Kidney tubule cell (primary cell): ENCODE data around the gene DCAF11.

ENCODE experiments used
- DNase-seq: peaks from one replicate; pipeline ENCODE4 v3.0.0-alpha.2; 2018; ENCODE audit warnings: low spot score

The DCAF11 gene

DNA sequence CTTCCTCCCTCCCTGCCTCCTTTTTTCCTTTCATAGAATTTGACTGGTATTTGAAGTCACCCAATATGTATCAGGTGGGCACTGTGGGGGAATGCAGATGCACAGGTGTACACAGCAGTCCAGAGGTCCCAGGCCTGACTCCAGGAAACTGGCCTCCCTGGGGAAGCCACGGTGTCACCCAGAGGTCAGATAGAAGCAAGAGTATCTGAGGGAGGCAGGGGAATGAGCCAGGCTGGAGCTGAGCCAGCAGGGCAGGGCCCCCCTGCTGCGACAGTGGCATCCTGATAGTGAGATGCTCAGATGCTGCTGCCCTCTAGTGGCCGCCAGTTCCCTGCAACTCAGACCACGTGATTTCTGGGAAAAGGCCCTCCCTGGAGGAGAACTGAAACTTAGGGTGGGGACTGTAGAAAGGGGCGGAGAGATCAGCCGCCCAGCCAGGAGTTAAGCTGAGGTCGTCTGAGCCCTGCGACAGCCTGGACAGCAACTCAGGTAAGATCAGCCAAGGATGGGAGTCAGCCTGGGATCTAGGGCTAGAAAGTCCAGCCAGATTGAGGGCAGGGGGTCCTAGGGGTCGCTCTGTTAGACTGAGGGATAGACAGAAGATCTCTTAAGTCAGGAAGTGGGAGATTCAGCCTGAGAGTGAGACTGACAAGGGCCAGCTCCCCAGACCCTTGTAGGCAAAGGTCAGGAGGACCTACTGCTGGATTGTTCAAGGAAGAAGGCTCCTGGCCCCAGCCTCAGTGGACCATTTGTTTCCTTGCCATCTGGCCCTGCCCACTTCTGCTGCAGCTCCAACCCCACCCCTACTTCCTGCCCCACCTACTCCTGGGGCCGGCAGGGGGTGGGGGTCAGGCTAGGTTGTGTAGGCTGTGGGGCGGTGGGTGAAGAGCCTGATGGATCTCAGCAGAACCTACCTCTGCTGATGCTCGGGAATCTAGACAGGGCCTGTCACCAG, 46.5 kb downstream of the DCAF11 start, which contains the start of gene IRF9:
IRF9 (plus strand) TSS at position 416 of the 955 bp plus-strand sequence. CDS start 880 bp downstream, outside the sequence.
- DNase-seq = peak; percentile 97

DNA sequence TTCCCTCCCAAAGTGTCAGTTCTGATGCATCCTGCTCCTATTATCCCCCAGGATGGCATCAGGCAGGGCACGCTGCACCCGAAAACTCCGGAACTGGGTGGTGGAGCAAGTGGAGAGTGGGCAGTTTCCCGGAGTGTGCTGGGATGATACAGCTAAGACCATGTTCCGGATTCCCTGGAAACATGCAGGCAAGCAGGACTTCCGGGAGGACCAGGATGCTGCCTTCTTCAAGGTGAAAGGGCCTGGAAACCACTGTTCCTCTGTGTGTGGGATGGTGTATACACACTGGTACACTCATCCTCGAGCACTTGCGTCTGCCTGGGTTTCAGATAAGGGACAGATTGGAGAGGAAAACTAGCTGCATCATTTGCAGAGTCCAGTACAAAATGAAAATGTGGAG, 47.5 kb downstream of the DCAF11 start:
- DNase-seq = no peak

DNA sequence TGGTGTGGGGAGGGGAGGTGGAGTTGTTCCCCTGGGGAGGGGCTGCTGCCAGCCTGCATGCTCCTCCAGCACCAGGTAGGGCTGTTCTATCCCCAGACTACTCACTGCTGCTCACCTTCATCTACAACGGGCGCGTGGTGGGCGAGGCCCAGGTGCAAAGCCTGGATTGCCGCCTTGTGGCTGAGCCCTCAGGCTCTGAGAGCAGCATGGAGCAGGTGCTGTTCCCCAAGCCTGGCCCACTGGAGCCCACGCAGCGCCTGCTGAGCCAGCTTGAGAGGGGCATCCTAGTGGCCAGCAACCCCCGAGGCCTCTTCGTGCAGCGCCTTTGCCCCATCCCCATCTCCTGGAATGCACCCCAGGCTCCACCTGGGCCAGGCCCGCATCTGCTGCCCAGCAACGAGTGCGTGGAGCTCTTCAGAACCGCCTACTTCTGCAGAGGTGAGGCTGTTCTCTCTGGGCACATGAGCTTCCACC, 50.0 kb downstream of the DCAF11 start:
- no peak for DNase-seq

DNA sequence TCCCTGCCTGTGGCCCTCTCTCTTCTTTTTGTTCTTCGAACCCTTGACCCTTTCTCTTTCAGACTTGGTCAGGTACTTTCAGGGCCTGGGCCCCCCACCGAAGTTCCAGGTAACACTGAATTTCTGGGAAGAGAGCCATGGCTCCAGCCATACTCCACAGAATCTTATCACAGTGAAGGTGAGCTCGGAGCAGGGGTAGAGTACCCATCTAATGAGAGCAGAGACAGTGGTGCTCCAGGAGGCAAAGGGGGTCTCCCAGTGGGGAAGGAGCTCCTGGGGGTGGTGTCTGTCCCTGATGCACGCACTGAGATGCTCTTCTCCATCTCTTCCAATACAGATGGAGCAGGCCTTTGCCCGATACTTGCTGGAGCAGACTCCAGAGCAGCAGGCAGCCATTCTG, 51.2 kb downstream of the DCAF11 start:
- no peak for DNase-seq

DNA sequence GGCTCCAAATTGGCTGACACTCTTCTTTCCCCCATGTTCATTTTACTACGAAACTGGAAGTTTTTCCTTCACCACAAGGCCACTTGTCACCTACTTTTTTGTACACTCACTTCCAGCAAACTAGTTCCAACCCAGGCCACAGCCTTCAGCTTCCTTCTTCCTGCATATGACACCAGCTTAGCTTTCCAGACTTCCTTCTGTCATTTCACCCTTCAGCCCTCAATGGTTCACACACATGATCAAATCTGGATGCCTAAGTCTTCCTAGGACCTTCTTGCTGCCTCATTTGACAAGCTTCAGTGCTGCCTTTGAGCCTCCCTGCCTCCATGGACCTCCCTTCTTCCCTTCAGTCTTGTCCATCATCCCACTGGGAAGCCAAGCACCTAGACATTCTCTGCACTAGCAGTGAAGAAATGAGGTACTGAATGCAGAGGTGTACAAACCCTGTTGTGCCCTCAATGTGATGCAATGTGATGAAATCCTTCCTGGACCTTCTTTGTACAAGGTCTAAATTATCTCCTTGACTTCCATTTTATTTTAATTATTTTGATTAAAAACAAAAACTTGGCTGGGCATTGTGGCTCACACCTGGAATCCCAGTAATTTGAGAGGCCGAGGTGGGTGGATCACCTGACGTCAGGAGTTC, 53.0 kb downstream of the DCAF11 start:
- no peak for DNase-seq

- peak; percentile 73 for DNase-seq
Observed at GRCh38 chr14:24171422-24172260, 57.1 kb downstream of the DCAF11 start, which contains the start of gene REC8. Gene REC8 (plus strand): TSS chr14:24172080. CDS start chr14:24172553, 473 bp downstream.

DNA sequence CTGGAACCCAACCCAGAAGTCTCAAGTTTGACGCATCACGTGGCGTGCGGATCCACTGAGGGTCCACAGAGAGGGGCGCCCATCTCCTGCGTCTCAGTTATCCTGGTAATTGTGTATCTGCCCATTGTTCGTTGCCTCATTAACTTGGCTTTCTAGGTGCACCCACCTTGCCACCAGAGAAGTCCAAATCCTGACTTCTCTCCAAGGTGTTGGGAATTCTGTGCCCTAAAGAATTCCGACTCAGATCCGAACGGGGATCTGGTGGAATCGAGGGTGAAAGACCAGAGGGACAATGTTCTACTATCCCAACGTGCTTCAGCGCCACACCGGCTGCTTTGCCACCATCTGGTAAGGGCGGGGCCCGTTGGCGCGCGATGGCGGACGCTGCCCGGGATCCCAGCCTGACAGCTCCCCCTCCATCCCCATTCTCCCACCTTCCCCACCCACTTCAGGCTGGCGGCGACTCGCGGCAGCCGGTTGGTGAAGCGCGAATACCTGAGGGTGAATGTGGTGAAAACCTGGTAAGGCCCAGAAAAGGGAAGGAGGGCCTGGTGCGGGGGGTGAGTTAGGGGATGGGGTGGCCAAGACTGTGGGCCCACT, 57.8 kb downstream of the DCAF11 start:
- no peak for DNase-seq

- no peak for DNase-seq
Observed at GRCh38 chr14:24172871-24173281, 58.3 kb downstream of the DCAF11 start.
